Measurements from ENCODE around the gene ROBO2. TPM values are rescaled to one million over a fixed set of nuclear protein-coding genes. Genes with fewer than 3 reads are reported as not detected.

Gene ROBO2
- total and polyA plus RNA-seq, 2 experiments from 2014 or later, result 1.5 to 7.8 TPM

- peaks cover 12% of the 10 kb centered on the region; the same call in 2 of the 3 replicates for H3K4me1 Mint-ChIP-seq
- no peak overlapping the region for H2AFZ ChIP-seq
- ATAC-seq (peak; percentile 60), DNase-seq (ENCODE audit: low spot score) (peak; percentile 33)
- no peaks in the 10 kb centered on the region for H3K9me2 ChIP-seq (ENCODE audit: insufficient read depth)
- H3K36me3 ChIP-seq (ENCODE audit: insufficient read depth), result no peaks in the 10 kb centered on the region
- no peaks in the 10 kb centered on the region for H3K36me3 Mint-ChIP-seq (ENCODE audit: low read depth)
- H3K27ac ChIP-seq (ENCODE audit: low read depth), result no peak overlapping the region
- H3K4me1 ChIP-seq (ENCODE audit: insufficient read depth), result 0 out of 2 replicates have a peak, but pooled peaks cover 3% of the 10 kb centered on the region
- no peaks in the 10 kb centered on the region for H4K20me1 ChIP-seq (replicated peaks; ENCODE audit: insufficient read depth)
- H3F3A ChIP-seq (replicated peaks; ENCODE audit: low read depth), result no peaks in the 10 kb centered on the region
- no peaks in the 10 kb centered on the region for H3K79me2 ChIP-seq (replicated peaks; ENCODE audit: insufficient read depth)
- no peak overlapping the region for H3K4me3 Mint-ChIP-seq
- H3K27ac Mint-ChIP-seq, result peak overlapping the region; percentile 86
- no peak overlapping the region for H3K4me3 ChIP-seq
- no peak overlapping the region for H3K4me2 ChIP-seq
- no peaks in the 10 kb centered on the region; the same call in 2 of the 3 replicates for H3K9me3 Mint-ChIP-seq
- peaks cover 3% of the 10 kb centered on the region for H3K27me3 Mint-ChIP-seq (ENCODE audit: insufficient read depth, low read depth, poor library complexity)
- TF ChIP-seq EZH2phosphoT487 (IDR thresholded peaks at IDR 0.05; ENCODE audit: unreplicated experiment) (no peak), EZH2 (IDR thresholded peaks at IDR 0.05; ENCODE audit: low read depth, unreplicated experiment) (no peak), STAT1 (IDR thresholded peaks at IDR 0.05; ENCODE audit: unreplicated experiment) (no peak), NANOG (IDR thresholded peaks at IDR 0.05; ENCODE audit: borderline replicate concordance) (no peak), ZNF114 (CRISPR knock-in tag; IDR thresholded peaks at IDR 0.05) (no peak), CTCF (conservative IDR thresholded peaks at IDR 0.05; ENCODE audit: low read depth in 2 of 2) (no peak), JUNB (IDR thresholded peaks at IDR 0.05; ENCODE audit: unreplicated experiment) (no peak), ZNF331 (CRISPR knock-in tag; IDR thresholded peaks at IDR 0.05; ENCODE audit: low read depth) (no peak), CREB1 (CRISPR knock-in tag; IDR thresholded peaks at IDR 0.05; ENCODE audit: low read depth) (no peak), POLR2AphosphoS5 (IDR thresholded peaks at IDR 0.05; ENCODE audit: low read depth) (no peak), ETS1 (IDR thresholded peaks at IDR 0.05) (no peak)
- TF ChIP-seq, protein P1, sequence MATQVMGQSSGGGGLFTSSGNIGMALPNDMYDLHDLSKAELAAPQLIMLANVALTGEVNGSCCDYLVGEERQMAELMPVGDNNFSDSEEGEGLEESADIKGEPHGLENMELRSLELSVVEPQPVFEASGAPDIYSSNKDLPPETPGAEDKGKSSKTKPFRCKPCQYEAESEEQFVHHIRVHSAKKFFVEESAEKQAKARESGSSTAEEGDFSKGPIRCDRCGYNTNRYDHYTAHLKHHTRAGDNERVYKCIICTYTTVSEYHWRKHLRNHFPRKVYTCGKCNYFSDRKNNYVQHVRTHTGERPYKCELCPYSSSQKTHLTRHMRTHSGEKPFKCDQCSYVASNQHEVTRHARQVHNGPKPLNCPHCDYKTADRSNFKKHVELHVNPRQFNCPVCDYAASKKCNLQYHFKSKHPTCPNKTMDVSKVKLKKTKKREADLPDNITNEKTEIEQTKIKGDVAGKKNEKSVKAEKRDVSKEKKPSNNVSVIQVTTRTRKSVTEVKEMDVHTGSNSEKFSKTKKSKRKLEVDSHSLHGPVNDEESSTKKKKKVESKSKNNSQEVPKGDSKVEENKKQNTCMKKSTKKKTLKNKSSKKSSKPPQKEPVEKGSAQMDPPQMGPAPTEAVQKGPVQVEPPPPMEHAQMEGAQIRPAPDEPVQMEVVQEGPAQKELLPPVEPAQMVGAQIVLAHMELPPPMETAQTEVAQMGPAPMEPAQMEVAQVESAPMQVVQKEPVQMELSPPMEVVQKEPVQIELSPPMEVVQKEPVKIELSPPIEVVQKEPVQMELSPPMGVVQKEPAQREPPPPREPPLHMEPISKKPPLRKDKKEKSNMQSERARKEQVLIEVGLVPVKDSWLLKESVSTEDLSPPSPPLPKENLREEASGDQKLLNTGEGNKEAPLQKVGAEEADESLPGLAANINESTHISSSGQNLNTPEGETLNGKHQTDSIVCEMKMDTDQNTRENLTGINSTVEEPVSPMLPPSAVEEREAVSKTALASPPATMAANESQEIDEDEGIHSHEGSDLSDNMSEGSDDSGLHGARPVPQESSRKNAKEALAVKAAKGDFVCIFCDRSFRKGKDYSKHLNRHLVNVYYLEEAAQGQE (IDR thresholded peaks at IDR 0.05; ENCODE audit: unreplicated experiment), result no peak
- TF ChIP-seq, protein P2, sequence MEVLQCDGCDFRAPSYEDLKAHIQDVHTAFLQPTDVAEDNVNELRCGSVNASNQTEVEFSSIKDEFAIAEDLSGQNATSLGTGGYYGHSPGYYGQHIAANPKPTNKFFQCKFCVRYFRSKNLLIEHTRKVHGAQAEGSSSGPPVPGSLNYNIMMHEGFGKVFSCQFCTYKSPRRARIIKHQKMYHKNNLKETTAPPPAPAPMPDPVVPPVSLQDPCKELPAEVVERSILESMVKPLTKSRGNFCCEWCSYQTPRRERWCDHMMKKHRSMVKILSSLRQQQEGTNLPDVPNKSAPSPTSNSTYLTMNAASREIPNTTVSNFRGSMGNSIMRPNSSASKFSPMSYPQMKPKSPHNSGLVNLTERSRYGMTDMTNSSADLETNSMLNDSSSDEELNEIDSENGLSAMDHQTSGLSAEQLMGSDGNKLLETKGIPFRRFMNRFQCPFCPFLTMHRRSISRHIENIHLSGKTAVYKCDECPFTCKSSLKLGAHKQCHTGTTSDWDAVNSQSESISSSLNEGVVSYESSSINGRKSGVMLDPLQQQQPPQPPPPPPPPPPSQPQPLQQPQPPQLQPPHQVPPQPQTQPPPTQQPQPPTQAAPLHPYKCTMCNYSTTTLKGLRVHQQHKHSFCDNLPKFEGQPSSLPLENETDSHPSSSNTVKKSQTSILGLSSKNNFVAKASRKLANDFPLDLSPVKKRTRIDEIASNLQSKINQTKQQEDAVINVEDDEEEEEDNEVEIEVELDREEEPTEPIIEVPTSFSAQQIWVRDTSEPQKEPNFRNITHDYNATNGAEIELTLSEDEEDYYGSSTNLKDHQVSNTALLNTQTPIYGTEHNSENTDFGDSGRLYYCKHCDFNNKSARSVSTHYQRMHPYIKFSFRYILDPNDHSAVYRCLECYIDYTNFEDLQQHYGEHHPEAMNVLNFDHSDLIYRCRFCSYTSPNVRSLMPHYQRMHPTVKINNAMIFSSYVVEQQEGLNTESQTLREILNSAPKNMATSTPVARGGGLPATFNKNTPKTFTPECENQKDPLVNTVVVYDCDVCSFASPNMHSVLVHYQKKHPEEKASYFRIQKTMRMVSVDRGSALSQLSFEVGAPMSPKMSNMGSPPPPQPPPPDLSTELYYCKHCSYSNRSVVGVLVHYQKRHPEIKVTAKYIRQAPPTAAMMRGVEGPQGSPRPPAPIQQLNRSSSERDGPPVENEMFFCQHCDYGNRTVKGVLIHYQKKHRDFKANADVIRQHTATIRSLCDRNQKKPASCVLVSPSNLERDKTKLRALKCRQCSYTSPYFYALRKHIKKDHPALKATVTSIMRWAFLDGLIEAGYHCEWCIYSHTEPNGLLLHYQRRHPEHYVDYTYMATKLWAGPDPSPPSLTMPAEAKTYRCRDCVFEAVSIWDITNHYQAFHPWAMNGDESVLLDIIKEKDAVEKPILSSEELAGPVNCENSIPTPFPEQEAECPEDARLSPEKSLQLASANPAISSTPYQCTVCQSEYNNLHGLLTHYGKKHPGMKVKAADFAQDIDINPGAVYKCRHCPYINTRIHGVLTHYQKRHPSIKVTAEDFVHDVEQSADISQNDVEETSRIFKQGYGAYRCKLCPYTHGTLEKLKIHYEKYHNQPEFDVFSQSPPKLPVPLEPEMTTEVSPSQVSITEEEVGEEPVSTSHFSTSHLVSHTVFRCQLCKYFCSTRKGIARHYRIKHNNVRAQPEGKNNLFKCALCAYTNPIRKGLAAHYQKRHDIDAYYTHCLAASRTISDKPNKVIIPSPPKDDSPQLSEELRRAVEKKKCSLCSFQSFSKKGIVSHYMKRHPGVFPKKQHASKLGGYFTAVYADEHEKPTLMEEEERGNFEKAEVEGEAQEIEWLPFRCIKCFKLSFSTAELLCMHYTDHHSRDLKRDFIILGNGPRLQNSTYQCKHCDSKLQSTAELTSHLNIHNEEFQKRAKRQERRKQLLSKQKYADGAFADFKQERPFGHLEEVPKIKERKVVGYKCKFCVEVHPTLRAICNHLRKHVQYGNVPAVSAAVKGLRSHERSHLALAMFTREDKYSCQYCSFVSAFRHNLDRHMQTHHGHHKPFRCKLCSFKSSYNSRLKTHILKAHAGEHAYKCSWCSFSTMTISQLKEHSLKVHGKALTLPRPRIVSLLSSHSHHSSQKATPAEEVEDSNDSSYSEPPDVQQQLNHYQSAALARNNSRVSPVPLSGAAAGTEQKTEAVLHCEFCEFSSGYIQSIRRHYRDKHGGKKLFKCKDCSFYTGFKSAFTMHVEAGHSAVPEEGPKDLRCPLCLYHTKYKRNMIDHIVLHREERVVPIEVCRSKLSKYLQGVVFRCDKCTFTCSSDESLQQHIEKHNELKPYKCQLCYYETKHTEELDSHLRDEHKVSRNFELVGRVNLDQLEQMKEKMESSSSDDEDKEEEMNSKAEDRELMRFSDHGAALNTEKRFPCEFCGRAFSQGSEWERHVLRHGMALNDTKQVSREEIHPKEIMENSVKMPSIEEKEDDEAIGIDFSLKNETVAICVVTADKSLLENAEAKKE (CRISPR knock-in tag; IDR thresholded peaks at IDR 0.05), result no peak
- no peaks in the 10 kb centered on the region for H3K27me3 ChIP-seq (ENCODE audit: insufficient read depth)
Measured at GRCh38 chr3:76990606-76991005, 49.3 kb upstream of the ROBO2 start.
